SK-N-SH (cell line): ENCODE measurements around the gene CCDC40. TPM values are rescaled to one million over a fixed set of nuclear protein-coding genes. Genes with fewer than 3 reads are reported as not detected.

Experiments used
- CTCF ChIA-PET: fragments of 300-600, 350-600 bp; formaldehyde crosslinking; extraction: SDS; loops from one replicate; lab custom pipeline; 2021; lab: Yijun Ruan, JAX
- POLR2A ChIA-PET: fragments of 350-600 bp; sonication (Branson Sonifier 250); formaldehyde crosslinking; extraction: SDS; loops from one replicate; lab custom pipeline; 2020; ENCODE audit warnings: antibody characterized with exemption, inconsistent platforms; lab: Yijun Ruan, JAX
- DNase-seq: peaks from one replicate; pipeline ENCODE4 v3.0.0; 2012
- H2AFZ ChIP-seq: fragments of 200-600 bp; sonication (generic); 2 replicates; pipeline ENCODE4 v1.8.1; 2016; ENCODE audit warnings: antibody characterized with exemption, mild to moderate bottlenecking, low read depth
- H3F3A ChIP-seq: fragments of 200-600 bp; sonication (generic); replicated peaks from 2 replicates; pipeline ENCODE3; 2016; ENCODE audit warnings: antibody characterized with exemption, mild to moderate bottlenecking; ENCODE audit not compliant: insufficient read depth
- H3K27ac ChIP-seq, 2 experiments: fragments of 200-500 bp in 1 of 2; fragments of 200-600 bp in 1 of 2; sonication (Bioruptor generic) in 1 of 2; sonication (generic), shearing (Covaris generic) in 1 of 2; 2 replicates each; pipeline versions ENCODE4 v1.5.1 to v1.6.1; 2014 to 2016; ENCODE audit warnings: low read depth in 2 of 2, inconsistent platforms in 1 of 2, low read length in 1 of 2, mild to moderate bottlenecking in 1 of 2, mixed read lengths in 1 of 2
- H3K27me3 ChIP-seq: fragments of 200-600 bp; sonication (generic), shearing (Covaris generic); 2 replicates; pipeline ENCODE4 v1.6.1; 2016; ENCODE audit warnings: mixed run types; ENCODE audit not compliant: insufficient read depth
- H3K36me3 ChIP-seq, 2 experiments: fragments of 200-500 bp in 1 of 2; fragments of 200-600 bp in 1 of 2; sonication (Bioruptor generic) in 1 of 2; sonication (generic) in 1 of 2; replicated peaks in 1 of 2; 2 replicates each; pipeline versions ENCODE3 to v1.5.1; 2014 to 2016; ENCODE audit warnings: low read length in 1 of 2, mild to moderate bottlenecking in 1 of 2; ENCODE audit not compliant: insufficient read depth in 2 of 2, control insufficient read depth in 1 of 2
- H3K4me1 ChIP-seq, 2 experiments: fragments of 200-500 bp in 1 of 2; fragments of 200-600 bp in 1 of 2; sonication (Bioruptor generic) in 1 of 2; sonication (generic), shearing (Covaris generic) in 1 of 2; 2 replicates each; pipeline versions ENCODE4 v1.5.1 to v1.6.1; 2014 to 2016; ENCODE audit warnings: low read depth in 1 of 2, low read length in 1 of 2, mixed run types in 1 of 2; ENCODE audit not compliant: insufficient read depth in 2 of 2, control insufficient read depth in 1 of 2
- H3K4me2 ChIP-seq: fragments of 200-600 bp; sonication (generic), shearing (Covaris generic); 2 replicates; pipeline ENCODE4 v1.6.1; 2017; ENCODE audit warnings: mixed run types
- H3K4me3 ChIP-seq, 2 experiments: fragments of 200-500 bp in 1 of 2; fragments of 200-600 bp in 1 of 2; sonication (Bioruptor generic) in 1 of 2; sonication (generic), shearing (Covaris generic) in 1 of 2; 2 replicates each; pipeline versions ENCODE4 v1.5.1 to v1.8.1; 2014 to 2016; ENCODE audit warnings: low read depth in 2 of 2, inconsistent platforms in 1 of 2, low read length in 1 of 2, mild to moderate bottlenecking in 1 of 2, mixed read lengths in 1 of 2, moderate library complexity in 1 of 2
- H3K79me2 ChIP-seq: fragments of 200-600 bp; sonication (generic); 2 replicates; pipeline ENCODE4 v1.8.1; 2017; ENCODE audit warnings: mild to moderate bottlenecking; ENCODE audit not compliant: insufficient read depth
- H3K9ac ChIP-seq: fragments of 200-600 bp; sonication (generic); 2 replicates; pipeline ENCODE4 v1.6.1; 2017; ENCODE audit warnings: mixed run types
- H3K9me2 ChIP-seq: fragments of 200-600 bp; sonication (generic); 2 replicates; pipeline ENCODE4 v1.6.1; 2017; ENCODE audit warnings: mixed run types
- H3K9me3 ChIP-seq: fragments of 200-600 bp; sonication (generic); 2 replicates; pipeline ENCODE4 v1.6.1; 2017; ENCODE audit warnings: mixed run types, mild to moderate bottlenecking, moderate library complexity
- H4K20me1 ChIP-seq: fragments of 200-600 bp; sonication (generic); 2 replicates; pipeline ENCODE4 v1.6.1; 2017; ENCODE audit warnings: mild to moderate bottlenecking, mixed run types; ENCODE audit not compliant: insufficient read depth
- ELF1 ChIP-seq: IDR thresholded peaks from 2 replicates; pipeline ENCODE4 v1.4.0; 2012
- EP300 ChIP-seq, 2 experiments: IDR thresholded peaks; 2 replicates each; pipeline versions ENCODE4 v1.4.0 to v1.6.1; 2012; ENCODE audit warnings: borderline replicate concordance in 1 of 2, low read depth in 1 of 2, low read length in 1 of 2
- FOXM1 ChIP-seq: IDR thresholded peaks from 2 replicates; pipeline ENCODE4 v1.4.0; 2012; ENCODE audit warnings: low read depth, mild to moderate bottlenecking
- GABPA ChIP-seq: IDR thresholded peaks from 2 replicates; pipeline ENCODE4 v1.4.0; 2012; ENCODE audit warnings: low read depth, mild to moderate bottlenecking
- GATA2 ChIP-seq: sonication (generic); formaldehyde crosslinking; IDR thresholded peaks from 2 replicates; pipeline ENCODE4 v1.5.0; 2020; ENCODE audit warnings: mild to moderate bottlenecking, missing genetic modification reagents
- IRF3 ChIP-seq: fragments of 150-350 bp; IDR thresholded peaks from 2 replicates; pipeline ENCODE4 v1.6.1; 2016; ENCODE audit warnings: mild to moderate bottlenecking, low read depth, low read length
- MAX ChIP-seq: IDR thresholded peaks from 2 replicates; pipeline ENCODE4 v1.4.0; 2012; ENCODE audit warnings: low read depth
- MEF2A ChIP-seq: IDR thresholded peaks from 2 replicates; pipeline ENCODE4 v1.4.0; 2012; ENCODE audit warnings: low read depth, borderline replicate concordance
- NFIC ChIP-seq: IDR thresholded peaks from 2 replicates; pipeline ENCODE4 v1.4.0; 2012; ENCODE audit warnings: borderline replicate concordance
- NRF1 ChIP-seq: IDR thresholded peaks from 2 replicates; pipeline ENCODE4 v1.6.1; 2012; ENCODE audit warnings: low read depth, mild to moderate bottlenecking, low read length
- RAD21 ChIP-seq: IDR thresholded peaks from 2 replicates; pipeline ENCODE4 v1.6.1; 2012; ENCODE audit warnings: mild to moderate bottlenecking, low read length
- REST ChIP-seq: IDR thresholded peaks from 2 replicates; pipeline ENCODE4 v1.6.1; 2012; ENCODE audit warnings: mild to moderate bottlenecking, low read depth, low read length, moderate library complexity
- RFX5 ChIP-seq: IDR thresholded peaks from 2 replicates; pipeline ENCODE4 v1.6.1; 2012; ENCODE audit warnings: mild to moderate bottlenecking, improper control_type of control experiment, low read length
- SIN3A ChIP-seq: IDR thresholded peaks from 2 replicates; pipeline ENCODE4 v1.6.1; 2012; ENCODE audit warnings: low read depth, mild to moderate bottlenecking, low read length, moderate library complexity, borderline replicate concordance
- SMC3 ChIP-seq: IDR thresholded peaks from 2 replicates; pipeline ENCODE4 v1.6.1; 2012; ENCODE audit warnings: low read depth, low read length, improper control_type of control experiment
- USF1 ChIP-seq: IDR thresholded peaks from 2 replicates; pipeline ENCODE4 v1.4.0; 2012; ENCODE audit warnings: low read depth, borderline replicate concordance
- WGBS: methylation state at CpG from one replicate; pipeline ENCODE4 v1.1.6; 2017; ENCODE audit warnings: low lambda C conversion rate; 5-methylcytosine and 5-hydroxymethylcytosine counted together
- polyA plus RNA-seq, 3 experiments: library from polyadenylated mRNA; depleted of rRNA; stranded (reverse); fragments of >200 nt; gene quantifications; 2 replicates each; pipeline ENCODE4 v1.2.3, GENCODE V29; 2012

Gene CCDC40
- polyA plus RNA-seq, 1 of the 3 experiments (the other 2 are of a cell fraction): 17.3 TPM

GRCh38 chr17:80047176-80047575 lies 10.7 kb downstream of the CCDC40 start:
- no peak overlapping the region for H3K27ac ChIP-seq
- H3K9ac ChIP-seq: no peak overlapping the region
- H3K27me3 ChIP-seq: no peaks in the 10 kb centered on the region
- H3K4me3 ChIP-seq: no peak overlapping the region
- H4K20me1 ChIP-seq: no peaks in the 10 kb centered on the region
- H3K79me2 ChIP-seq: no peaks in the 10 kb centered on the region
- no peak for DNase-seq
- 94% methylated on average over 11 of the region's 11 CpGs for WGBS
- CTCF ChIA-PET: no interaction called here
- TF ChIP-seq GABPA (no peak), RFX5 (no peak), NRF1 (no peak), RAD21 (no peak), SMC3 (no peak), MAX (no peak), NFIC (no peak), REST (no peak)
- TF ChIP-seq, all 33 proteins: peak for 0
- H3K9me2 ChIP-seq: no peaks in the 10 kb centered on the region
- no peaks in the 10 kb centered on the region for H3F3A ChIP-seq
- no peak overlapping the region for H2AFZ ChIP-seq
- H3K36me3 ChIP-seq: peaks cover 14 to 57% of the 10 kb centered on the region in 2 experiments
- no peak overlapping the region for H3K4me2 ChIP-seq
- POLR2A ChIA-PET: no interaction called here
- H3K9me3 ChIP-seq: no peaks in the 10 kb centered on the region
- no peaks in the 10 kb centered on the region for H3K4me1 ChIP-seq

- H3K9me2 ChIP-seq: no peaks in the 10 kb centered on the region
- no peaks in the 10 kb centered on the region for H3K9me3 ChIP-seq
- H4K20me1 ChIP-seq: no peaks in the 10 kb centered on the region
- CTCF ChIA-PET: interaction anchor here (0.6 to 2.2 kb wide), 5 partner anchors 23 to 226 kb away, joined by 3 to 7 read pairs (median 3); no protein-coding TSS in a partner anchor
- H3K79me2 ChIP-seq: no peaks in the 10 kb centered on the region
- WGBS: 96% methylated on average over 21 of the region's 21 CpGs
- TF ChIP-seq IRF3: no peak
- TF ChIP-seq EP300 (IDR thresholded peaks at IDR 0.05; ENCODE audit: borderline replicate concordance in 1 of 2, low read depth in 1 of 2, low read length in 1 of 2): no peak
- TF ChIP-seq ELF1: no peak
- no peak for TF ChIP-seq USF1
- TF ChIP-seq SIN3A: no peak
- TF ChIP-seq MEF2A: no peak
- TF ChIP-seq NRF1: no peak
- no peak for TF ChIP-seq GATA2 (CRISPR knock-in tag)
- no peak for TF ChIP-seq FOXM1
- no peak for TF ChIP-seq MAX
- no peaks in the 10 kb centered on the region for H3F3A ChIP-seq
- no peak overlapping the region for H3K4me3 ChIP-seq
- H3K4me1 ChIP-seq: no peaks in the 10 kb centered on the region
- H2AFZ ChIP-seq: no peak overlapping the region
- peaks cover 8 to 47% of the 10 kb centered on the region in 2 experiments for H3K36me3 ChIP-seq
- H3K27ac ChIP-seq: no peak overlapping the region
- no peak overlapping the region for H3K4me2 ChIP-seq
- H3K9ac ChIP-seq: no peak overlapping the region
- POLR2A ChIA-PET: interaction anchor here (0.6 kb wide), 1 partner anchor 11 kb away, joined by 3 read pairs; no protein-coding TSS in a partner anchor
- no peaks in the 10 kb centered on the region for H3K27me3 ChIP-seq
- no peak for DNase-seq
Measured at GRCh38 chr17:80049986-80050385, 13.5 kb downstream of the CCDC40 start.
